H9 (cell line): ENCODE measurements around the gene CD4. TPM values are rescaled to one million over a fixed set of nuclear protein-coding genes. Genes with fewer than 3 reads are reported as not detected.

Experiments used
- DNase-seq: peaks from one replicate; pipeline ENCODE4 v3.0.0-alpha.2; 2017
- H2AFZ ChIP-seq: one replicate; pipeline ENCODE4 v1.6.1; 2013; ENCODE audit warnings: mild to moderate bottlenecking, low read length, control low read depth, moderate library complexity
- H2AK5ac ChIP-seq: 2 replicates; pipeline ENCODE4 v1.6.1; 2013; ENCODE audit warnings: low read length, control low read depth, mixed read lengths; ENCODE audit not compliant: insufficient read length
- H2BK120ac ChIP-seq: one replicate; pipeline ENCODE4 v1.6.1; 2013; ENCODE audit warnings: low read depth, mild to moderate bottlenecking, low read length, control low read depth, inconsistent platforms; ENCODE audit not compliant: poor library complexity, severe bottlenecking
- H2BK12ac ChIP-seq: 2 replicates; pipeline ENCODE4 v1.6.1; 2013; ENCODE audit warnings: low read length, control low read depth, mixed read lengths, low read depth; ENCODE audit not compliant: insufficient read length
- H2BK15ac ChIP-seq: 2 replicates; pipeline ENCODE4 v1.6.1; 2013; ENCODE audit warnings: low read depth, low read length, control low read depth
- H2BK20ac ChIP-seq: one replicate; pipeline ENCODE4 v1.6.1; 2013; ENCODE audit warnings: low read depth, mild to moderate bottlenecking, low read length, control low read depth, inconsistent platforms; ENCODE audit not compliant: poor library complexity, severe bottlenecking
- H2BK5ac ChIP-seq: 2 replicates; pipeline ENCODE4 v1.6.1; 2013; ENCODE audit warnings: low read length, control low read depth, mixed read lengths; ENCODE audit not compliant: insufficient read length
- H3K14ac ChIP-seq: 2 replicates; pipeline ENCODE4 v1.6.1; 2013; ENCODE audit warnings: low read length, control low read depth; ENCODE audit not compliant: insufficient read depth
- H3K18ac ChIP-seq: 2 replicates; pipeline ENCODE4 v1.6.1; 2013; ENCODE audit warnings: low read depth, mild to moderate bottlenecking, mixed read lengths, low read length, control low read depth; ENCODE audit not compliant: insufficient read length
- H3K23ac ChIP-seq: 2 replicates; pipeline ENCODE4 v1.6.1; 2013; ENCODE audit warnings: low read length, control low read depth, mixed read lengths, low read depth; ENCODE audit not compliant: insufficient read length
- H3K23me2 ChIP-seq: 2 replicates; pipeline ENCODE4 v1.6.1; 2013; ENCODE audit warnings: low read depth, mild to moderate bottlenecking, mixed read lengths, low read length, control low read depth; ENCODE audit not compliant: insufficient read length, poor library complexity, severe bottlenecking
- H3K27ac ChIP-seq: 2 replicates; pipeline ENCODE4 v1.5.1; 2013; ENCODE audit warnings: low read length, control low read depth, mixed read lengths, low read depth; ENCODE audit not compliant: insufficient read length
- H3K27me3 ChIP-seq: 2 replicates; pipeline ENCODE4 v1.6.1; 2013; ENCODE audit warnings: low read length, control low read depth, inconsistent platforms; ENCODE audit not compliant: insufficient read depth
- H3K4ac ChIP-seq: 2 replicates; pipeline ENCODE4 v1.6.1; 2013; ENCODE audit warnings: low read depth, mild to moderate bottlenecking, control low read depth, inconsistent platforms, low read length, moderate library complexity
- H3K4me1 ChIP-seq: 2 replicates; pipeline ENCODE4 v1.6.1; 2013; ENCODE audit warnings: low read length, control low read depth, inconsistent platforms; ENCODE audit not compliant: insufficient read depth
- H3K4me2 ChIP-seq: 2 replicates; pipeline ENCODE4 v1.6.1; 2013; ENCODE audit warnings: low read length, control low read depth, mixed read lengths; ENCODE audit not compliant: insufficient read length, insufficient read depth
- H3K56ac ChIP-seq: 2 replicates; pipeline ENCODE4 v1.6.1; 2013; ENCODE audit warnings: low read depth, mild to moderate bottlenecking, mixed read lengths, low read length, control low read depth; ENCODE audit not compliant: insufficient read length
- H3K79me1 ChIP-seq: 2 replicates; pipeline ENCODE4 v1.6.1; 2013; ENCODE audit warnings: low read depth, mild to moderate bottlenecking, moderate library complexity, low read length, control low read depth, inconsistent platforms; ENCODE audit not compliant: insufficient read depth, poor library complexity, severe bottlenecking
- H3K79me2 ChIP-seq: 2 replicates; pipeline ENCODE4 v1.6.1; 2013; ENCODE audit warnings: low read length, control low read depth, inconsistent platforms; ENCODE audit not compliant: insufficient read depth
- H3K9ac ChIP-seq: 2 replicates; pipeline ENCODE4 v1.6.1; 2013; ENCODE audit warnings: low read length, control low read depth, mixed read lengths; ENCODE audit not compliant: insufficient read length; ENCODE audit errors: extremely low read depth
- H3K9me3 ChIP-seq: one replicate; pipeline ENCODE4 v1.6.1; 2013; ENCODE audit warnings: low read depth, low read length, inconsistent platforms; ENCODE audit not compliant: control insufficient read depth
- H3T11ph ChIP-seq: one replicate; pipeline ENCODE4 v1.6.1; 2013; ENCODE audit warnings: mild to moderate bottlenecking, low read length, control low read depth, inconsistent platforms
- H4K20me1 ChIP-seq: one replicate; pipeline ENCODE4 v1.6.1; 2013; ENCODE audit not compliant: control insufficient read depth, insufficient read length, insufficient read depth
- H4K5ac ChIP-seq: 2 replicates; pipeline ENCODE4 v1.6.1; 2013; ENCODE audit warnings: low read depth, mild to moderate bottlenecking, mixed read lengths, low read length, control low read depth; ENCODE audit not compliant: insufficient read length
- H4K8ac ChIP-seq: replicated peaks from 2 replicates; pipeline ENCODE4 v1.6.1; 2013; ENCODE audit warnings: low read length, control low read depth, mixed read lengths, low read depth; ENCODE audit not compliant: insufficient read length
- H4K91ac ChIP-seq: 2 replicates; pipeline ENCODE4 v1.6.1; 2013; ENCODE audit warnings: low read depth, mild to moderate bottlenecking, moderate library complexity, mixed read lengths, low read length, control low read depth; ENCODE audit not compliant: insufficient read length
- H3K27ac Mint-ChIP-seq, 3 experiments: 2 replicates in 2 of 3; 3 replicates in 1 of 3; pipeline ENCODE4 v1.8.0; 2020 to 2021; ENCODE audit warnings: mixed read lengths in 3 of 3, mild to moderate bottlenecking in 1 of 3, moderate library complexity in 1 of 3
- H3K27me3 Mint-ChIP-seq: 2 replicates; pipeline ENCODE4 v1.8.0; 2021; ENCODE audit warnings: low read depth, mild to moderate bottlenecking, moderate library complexity, mixed read lengths
- H3K36me3 Mint-ChIP-seq, 3 experiments: 2 replicates in 2 of 3; 3 replicates in 1 of 3; pipeline ENCODE4 v1.8.0; 2020 to 2021; ENCODE audit warnings: low read depth in 3 of 3, mixed read lengths in 3 of 3; ENCODE audit not compliant: insufficient read depth in 1 of 3
- H3K4me1 Mint-ChIP-seq, 2 experiments: 2 replicates each; pipeline ENCODE4 v1.8.0; 2020; ENCODE audit warnings: mixed read lengths in 2 of 2
- H3K4me3 Mint-ChIP-seq, 2 experiments: 2 replicates in 1 of 2; 3 replicates in 1 of 2; pipeline ENCODE4 v1.8.0; 2020 to 2021; ENCODE audit warnings: mild to moderate bottlenecking in 2 of 2, mixed read lengths in 2 of 2, moderate library complexity in 1 of 2
- H3K9me3 Mint-ChIP-seq, 2 experiments: 2 replicates in 1 of 2; 3 replicates in 1 of 2; pipeline ENCODE4 v1.8.0; 2020; ENCODE audit warnings: mild to moderate bottlenecking in 2 of 2, mixed read lengths in 2 of 2, moderate library complexity in 1 of 2
- CTCF ChIP-seq: fragments of 200-600 bp; sonication (generic); conservative IDR thresholded peaks from 3 replicates; pipeline ENCODE4 v1.8.0; 2021; ENCODE audit warnings: antibody characterized with exemption, mild to moderate bottlenecking
- WGBS: extraction: QIAGEN DNeasy Blood & Tissue Kit; methylation state at CpG from one replicate; pipeline ENCODE4 v1.1.7; 2013; ENCODE audit warnings: missing lambda C conversion rate, low lambda C conversion rate, mixed read lengths; ENCODE audit not compliant: insufficient read length; ENCODE audit errors: extremely low coverage; 5-methylcytosine and 5-hydroxymethylcytosine counted together
- total RNA-seq: library from RNA; stranded (reverse); gene quantifications from 2 replicates; pipeline ENCODE4 v1.2.1, GENCODE V29; 2021

CD4 gene
- total RNA-seq, 1 experiment from 2014 or later: 1.1 TPM

DNA sequence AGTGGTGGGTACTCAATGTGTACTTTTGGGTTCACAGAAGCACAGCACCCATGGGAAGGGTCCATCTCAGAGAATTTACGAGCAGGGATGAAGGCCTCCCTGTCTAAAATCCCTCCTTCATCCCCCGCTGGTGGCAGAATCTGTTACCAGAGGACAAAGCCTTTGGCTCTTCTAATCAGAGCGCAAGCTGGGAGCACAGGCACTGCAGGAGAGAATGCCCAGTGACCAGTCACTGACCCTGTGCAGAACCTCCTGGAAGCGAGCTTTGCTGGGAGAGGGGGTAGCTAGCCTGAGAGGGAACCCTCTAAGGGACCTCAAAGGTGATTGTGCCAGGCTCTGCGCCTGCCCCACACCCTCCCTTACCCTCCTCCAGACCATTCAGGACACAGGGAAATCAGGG lies 30.8 kb downstream of the CD4 start:
- Mint-ChIP-seq H3K36me3 (peaks cover 8 to 12% (median 10%) of the 10 kb centered on the region in 3 experiments; a peak in 6 of 7 replicates), H3K9me3 (peaks cover 0 to 2% of the 10 kb centered on the region in 2 experiments; a peak in 1 of 5 replicates), H3K4me1 (peaks cover 59 to 62% of the 10 kb centered on the region in 2 experiments), H3K4me3 (peak overlapping the region in 1 of 2 experiments; percentile 85; a peak in 2 of 5 replicates), H3K27ac (no peak overlapping the region; a peak in 1 of 7 replicates), H3K27me3 (peaks cover 66% of the 10 kb centered on the region)
- H3K18ac ChIP-seq: no peak overlapping the region
- peaks cover 7% of the 10 kb centered on the region; the same call in 1 of the 2 replicates for H3K4me1 ChIP-seq
- H2BK120ac ChIP-seq: no peak overlapping the region
- DNase-seq: no peak
- no peak overlapping the region for H2AFZ ChIP-seq
- H4K5ac ChIP-seq: no peak overlapping the region
- no peak overlapping the region for H3K56ac ChIP-seq
- H3K9me3 ChIP-seq: no peaks in the 10 kb centered on the region
- H3K27me3 ChIP-seq: peaks cover 4% of the 10 kb centered on the region; the same call in 1 of the 2 replicates
- no peak overlapping the region for H3T11ph ChIP-seq
- H4K91ac ChIP-seq: no peak overlapping the region
- peaks cover 2% of the 10 kb centered on the region for H4K20me1 ChIP-seq
- H3K79me2 ChIP-seq: no peaks in the 10 kb centered on the region
- no peak overlapping the region for H4K8ac ChIP-seq
- H2AK5ac ChIP-seq: no peak overlapping the region
- H2BK15ac ChIP-seq: no peak overlapping the region
- no peak overlapping the region for H3K9ac ChIP-seq
- H2BK5ac ChIP-seq: no peak overlapping the region
- no peaks in the 10 kb centered on the region for H3K79me1 ChIP-seq
- no peak overlapping the region for H3K4ac ChIP-seq
- H2BK12ac ChIP-seq: no peak overlapping the region
- no peak overlapping the region for H2BK20ac ChIP-seq
- WGBS: no CpG with 5 or more reads among the region's 5 CpGs
- H3K23ac ChIP-seq: no peak overlapping the region
- no peak overlapping the region for H3K27ac ChIP-seq
- H3K14ac ChIP-seq: no peak overlapping the region
- H3K4me2 ChIP-seq: no peak overlapping the region
- peaks cover 8% of the 10 kb centered on the region for H3K23me2 ChIP-seq
- TF ChIP-seq CTCF: no peak
